Upper lobe of left lung (tissue), 4 donors: ENCODE results near the gene ITSN2.

ENCODE experiments used
- CTCF ChIP-seq, 6 experiments: fragments of 450-650 bp in 4 of 6; fragments of 200-600 bp in 2 of 6; sonication (generic) in 2 of 6; IDR thresholded peaks; one replicate each; pipeline ENCODE4 v1.5.1; 2016 to 2019; ENCODE audit warnings: antibody characterized with exemption in 6 of 6
- EP300 ChIP-seq, 4 donors: sonication (generic); formaldehyde crosslinking; IDR thresholded peaks; one replicate each; pipeline ENCODE4 v1.5.1; 2017; ENCODE audit warnings: antibody characterized with exemption in 4 of 4, control low read depth in 2 of 4
- POLR2AphosphoS5 ChIP-seq, 2 donors: sonication (generic); formaldehyde crosslinking; IDR thresholded peaks; one replicate each; pipeline ENCODE4 v1.5.1; 2017; ENCODE audit warnings: antibody characterized with exemption in 2 of 2

GRCh38 chr2:24409171-24409570 is 48.8 kb upstream of the ITSN2 start:
- TF ChIP-seq CTCF (IDR thresholded peaks at IDR 0.05) = no peak
- no peak for TF ChIP-seq POLR2AphosphoS5 (IDR thresholded peaks at IDR 0.05)
- no peak for TF ChIP-seq EP300 (IDR thresholded peaks at IDR 0.05)
